Caco-2 (cell line): ENCODE measurements around the gene COX14. TPM values are rescaled to one million over a fixed set of nuclear protein-coding genes. Genes with fewer than 3 reads are reported as not detected.

ENCODE experiments used
- total RNA-seq: library from RNA; stranded (reverse); gene quantifications from 2 replicates; pipeline ENCODE4 v1.2.3, GENCODE V29; 2022

COX14 gene
- total RNA-seq, 1 experiment from 2014 or later = 86.3 TPM

Other genes starting within 250 kb of the COX14 start
- 0.07 and 0.09 TPM in 2 replicates for gene FAIM2, start 208.3 kb upstream of the COX14 start, total RNA-seq
- gene AQP2, start 161.5 kb upstream of the COX14 start, total RNA-seq = not detected in 2 replicates
- gene AQP5, start 150.4 kb upstream of the COX14 start, total RNA-seq = not detected in 2 replicates
- not detected in 2 replicates for gene AQP6, start 139.3 kb upstream of the COX14 start, total RNA-seq
- 122 and 131 TPM in 2 replicates for gene RACGAP1, start 86.7 kb upstream of the COX14 start, total RNA-seq
- gene ASIC1, start 54.6 kb upstream of the COX14 start, total RNA-seq = 15.6 and 17.8 TPM in 2 replicates
- 142 and 158 TPM in 2 replicates for gene SMARCD1, start 26.9 kb upstream of the COX14 start, total RNA-seq
- gene GPD1, start 8.2 kb upstream of the COX14 start, total RNA-seq = 1.5 and 1.9 TPM in 2 replicates
- 61.6 and 62.6 TPM in 2 replicates for gene CERS5, start 55.1 kb downstream of the COX14 start, total RNA-seq
- gene LIMA1, start 171.3 kb downstream of the COX14 start, total RNA-seq = 50.3 and 53.5 TPM in 2 replicates